Measurements from ENCODE around the gene LUC7L3.

Gene LUC7L3

DNA sequence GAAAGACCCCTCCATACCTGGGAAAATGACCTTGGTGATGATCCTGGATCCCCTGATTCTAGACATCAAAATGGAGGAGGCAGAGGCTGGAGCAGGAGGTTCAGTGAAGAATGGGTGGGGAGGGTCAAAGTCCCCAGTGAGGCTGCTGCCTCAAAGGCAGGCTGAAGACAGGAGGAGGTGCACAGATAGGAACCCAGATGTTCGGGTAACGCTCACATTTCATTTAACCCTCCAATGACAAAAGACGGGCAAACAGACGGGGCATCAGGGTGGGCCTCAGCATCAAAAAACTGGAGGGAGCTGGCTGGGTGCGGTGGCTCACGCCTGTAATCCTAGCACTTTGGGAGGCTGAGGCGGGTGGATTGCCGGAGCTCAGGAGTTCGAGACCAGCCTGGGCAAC, 48.0 kb downstream of the LUC7L3 start, which contains the start of gene ANKRD40CL:
Gene ANKRD40CL, minus strand, starts transcription at position 73 of the 400 bp plus-strand sequence. CDS start 605 bp downstream, outside the sequence.
- Histone ChIP-seq H3K4me1 (ENCODE audit: control insufficient read depth, low read depth, low read length) (peaks cover 5% of the 10 kb centered on the region), H3K36me3 (ENCODE audit: control insufficient read depth, low read depth, low read length) (no peaks in the 10 kb centered on the region), H3K27ac (ENCODE audit: low read length) (no peak within 1 kb of the TSS), H3K9ac (ENCODE audit: low read length) (no peak within 1 kb of the TSS), H3K27me3 (ENCODE audit: control insufficient read depth, insufficient read depth, low read length) (no peaks in the 10 kb centered on the region), H3K4me3 (ENCODE audit: low read length) (no peak within 1 kb of the TSS), H3K9me3 (ENCODE audit: control insufficient read depth, low read depth, low read length) (no peaks in the 10 kb centered on the region)

GRCh38 chr17:50768346-50768761, 49.0 kb downstream of the LUC7L3 start:
- Histone ChIP-seq H3K27ac (ENCODE audit: low read length) (no peak overlapping the region), H3K27me3 (ENCODE audit: control insufficient read depth, insufficient read depth, low read length) (no peaks in the 10 kb centered on the region), H3K9ac (ENCODE audit: low read length) (no peak overlapping the region), H3K9me3 (ENCODE audit: control insufficient read depth, low read depth, low read length) (no peaks in the 10 kb centered on the region), H3K36me3 (ENCODE audit: control insufficient read depth, low read depth, low read length) (no peaks in the 10 kb centered on the region), H3K4me3 (ENCODE audit: low read length) (no peak overlapping the region), H3K4me1 (ENCODE audit: control insufficient read depth, low read depth, low read length) (peaks cover 3% of the 10 kb centered on the region)

GRCh38 chr17:50769884-50770283, 50.5 kb downstream of the LUC7L3 start:
- Histone ChIP-seq H3K9ac (ENCODE audit: low read length) (no peak overlapping the region), H3K36me3 (ENCODE audit: control insufficient read depth, low read depth, low read length) (no peaks in the 10 kb centered on the region), H3K9me3 (ENCODE audit: control insufficient read depth, low read depth, low read length) (no peaks in the 10 kb centered on the region), H3K4me1 (ENCODE audit: control insufficient read depth, low read depth, low read length) (no peaks in the 10 kb centered on the region), H3K27ac (ENCODE audit: low read length) (no peak overlapping the region), H3K4me3 (ENCODE audit: low read length) (no peak overlapping the region), H3K27me3 (ENCODE audit: control insufficient read depth, insufficient read depth, low read length) (no peaks in the 10 kb centered on the region)

DNA sequence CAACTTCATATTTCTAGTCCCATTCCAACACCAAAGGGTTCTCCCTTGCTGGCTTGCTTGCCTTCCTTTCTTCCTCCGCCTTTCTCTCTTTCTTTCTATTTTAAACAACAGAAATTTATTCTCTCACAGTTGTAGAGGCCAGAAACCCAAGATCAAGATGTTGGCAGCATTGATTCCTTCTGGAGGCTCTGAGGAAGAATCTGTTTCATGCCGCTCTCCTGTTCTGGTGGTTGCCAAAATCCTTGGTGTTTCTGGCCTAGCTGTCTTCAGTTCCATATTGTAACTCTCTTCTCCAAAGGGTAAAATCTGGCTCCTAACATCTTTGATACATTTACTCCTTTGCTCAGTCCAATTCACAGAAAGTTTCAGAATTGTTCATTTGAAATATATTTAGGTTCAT, 50.9 kb downstream of the LUC7L3 start:
- Histone ChIP-seq H3K36me3 (ENCODE audit: control insufficient read depth, low read depth, low read length) (no peaks in the 10 kb centered on the region), H3K9me3 (ENCODE audit: control insufficient read depth, low read depth, low read length) (no peaks in the 10 kb centered on the region), H3K27ac (ENCODE audit: low read length) (no peak overlapping the region), H3K4me1 (ENCODE audit: control insufficient read depth, low read depth, low read length) (no peaks in the 10 kb centered on the region), H3K4me3 (ENCODE audit: low read length) (no peak overlapping the region), H3K9ac (ENCODE audit: low read length) (no peak overlapping the region), H3K27me3 (ENCODE audit: control insufficient read depth, insufficient read depth, low read length) (no peaks in the 10 kb centered on the region)

- Histone ChIP-seq H3K36me3 (ENCODE audit: control insufficient read depth, low read depth, low read length) (no peaks in the 10 kb centered on the region), H3K4me1 (ENCODE audit: control insufficient read depth, low read depth, low read length) (no peaks in the 10 kb centered on the region), H3K9ac (ENCODE audit: low read length) (no peak overlapping the region), H3K4me3 (ENCODE audit: low read length) (no peak overlapping the region), H3K9me3 (ENCODE audit: control insufficient read depth, low read depth, low read length) (no peaks in the 10 kb centered on the region), H3K27me3 (ENCODE audit: control insufficient read depth, insufficient read depth, low read length) (no peaks in the 10 kb centered on the region), H3K27ac (ENCODE audit: low read length) (no peak overlapping the region)
Observed at GRCh38 chr17:50771991-50772785, 52.8 kb downstream of the LUC7L3 start.

DNA sequence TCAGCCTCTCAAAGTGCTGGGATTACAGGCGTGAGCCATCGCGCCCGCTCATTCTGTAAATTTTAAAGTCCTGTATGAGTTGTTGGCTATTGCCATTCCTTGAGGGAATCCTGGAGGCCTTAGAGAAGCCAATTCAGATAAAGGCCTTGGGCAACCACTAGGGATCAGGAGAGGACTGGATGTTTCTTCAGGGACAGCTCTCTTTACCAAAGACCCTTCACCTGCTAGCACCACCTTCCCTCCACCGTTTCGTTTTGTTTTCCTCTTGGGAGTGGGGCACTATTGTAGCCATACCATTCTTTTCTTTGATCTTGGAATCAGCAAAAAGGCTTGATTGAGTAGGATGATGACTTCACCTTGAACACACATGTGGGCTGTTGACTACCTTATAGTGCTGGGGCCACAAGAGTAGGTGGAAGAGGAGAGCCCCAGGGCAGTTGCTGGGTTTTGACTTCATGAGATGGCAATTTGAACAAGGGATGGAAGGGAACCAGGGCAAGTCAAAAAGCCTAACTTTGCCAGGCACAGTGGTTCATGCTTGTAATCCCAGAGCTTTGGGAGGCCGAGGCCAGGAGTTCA, 54.9 kb downstream of the LUC7L3 start:
- H3K36me3 ChIP-seq (ENCODE audit: control insufficient read depth, low read depth, low read length): no peaks in the 10 kb centered on the region
- H3K4me3 ChIP-seq (ENCODE audit: low read length): no peak overlapping the region
- H3K4me1 ChIP-seq (ENCODE audit: control insufficient read depth, low read depth, low read length): no peaks in the 10 kb centered on the region
- H3K9ac ChIP-seq (ENCODE audit: low read length): no peak overlapping the region
- H3K27ac ChIP-seq (ENCODE audit: low read length): no peak overlapping the region
- no peaks in the 10 kb centered on the region for H3K9me3 ChIP-seq (ENCODE audit: control insufficient read depth, low read depth, low read length)
- no peaks in the 10 kb centered on the region for H3K27me3 ChIP-seq (ENCODE audit: control insufficient read depth, insufficient read depth, low read length)

DNA sequence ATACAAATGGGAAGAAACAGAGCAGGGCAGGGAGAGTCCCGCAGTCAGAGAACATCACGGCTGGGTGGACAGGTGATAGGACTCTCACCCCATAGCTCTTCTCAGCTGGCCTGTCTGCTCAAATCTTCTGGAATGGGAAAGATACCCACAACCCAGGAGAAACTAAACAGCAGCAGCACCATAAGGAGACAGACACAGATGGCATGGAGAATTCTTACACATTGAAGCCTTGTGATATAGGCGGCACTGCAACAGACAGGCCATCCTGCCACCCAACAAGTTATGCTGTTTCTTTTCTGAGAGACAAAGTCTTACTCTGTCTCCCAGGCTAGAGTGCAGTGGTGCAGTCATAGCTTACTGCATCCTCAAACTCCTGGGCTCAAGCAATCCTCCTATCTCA, 56.5 kb downstream of the LUC7L3 start:
- Histone ChIP-seq H3K4me3 (ENCODE audit: low read length) (no peak overlapping the region), H3K9me3 (ENCODE audit: control insufficient read depth, low read depth, low read length) (no peaks in the 10 kb centered on the region), H3K27me3 (ENCODE audit: control insufficient read depth, insufficient read depth, low read length) (no peaks in the 10 kb centered on the region), H3K36me3 (ENCODE audit: control insufficient read depth, low read depth, low read length) (no peaks in the 10 kb centered on the region), H3K4me1 (ENCODE audit: control insufficient read depth, low read depth, low read length) (no peaks in the 10 kb centered on the region), H3K27ac (ENCODE audit: low read length) (no peak overlapping the region), H3K9ac (ENCODE audit: low read length) (no peak overlapping the region)

- no peak overlapping the region for H3K27ac ChIP-seq (ENCODE audit: low read length)
- no peaks in the 10 kb centered on the region for H3K9me3 ChIP-seq (ENCODE audit: control insufficient read depth, low read depth, low read length)
- no peaks in the 10 kb centered on the region for H3K27me3 ChIP-seq (ENCODE audit: control insufficient read depth, insufficient read depth, low read length)
- H3K9ac ChIP-seq (ENCODE audit: low read length): no peak overlapping the region
- no peak overlapping the region for H3K4me3 ChIP-seq (ENCODE audit: low read length)
- no peaks in the 10 kb centered on the region for H3K4me1 ChIP-seq (ENCODE audit: control insufficient read depth, low read depth, low read length)
- no peaks in the 10 kb centered on the region for H3K36me3 ChIP-seq (ENCODE audit: control insufficient read depth, low read depth, low read length)
Observed at GRCh38 chr17:50778471-50778870, 59.1 kb downstream of the LUC7L3 start.

GRCh38 chr17:50778988-50779387, 59.6 kb downstream of the LUC7L3 start:
- H3K4me1 ChIP-seq (ENCODE audit: control insufficient read depth, low read depth, low read length): no peaks in the 10 kb centered on the region
- H3K27ac ChIP-seq (ENCODE audit: low read length): no peak overlapping the region
- no peaks in the 10 kb centered on the region for H3K9me3 ChIP-seq (ENCODE audit: control insufficient read depth, low read depth, low read length)
- H3K4me3 ChIP-seq (ENCODE audit: low read length): no peak overlapping the region
- no peaks in the 10 kb centered on the region for H3K36me3 ChIP-seq (ENCODE audit: control insufficient read depth, low read depth, low read length)
- no peaks in the 10 kb centered on the region for H3K27me3 ChIP-seq (ENCODE audit: control insufficient read depth, insufficient read depth, low read length)
- H3K9ac ChIP-seq (ENCODE audit: low read length): no peak overlapping the region

- no peaks in the 10 kb centered on the region for H3K36me3 ChIP-seq (ENCODE audit: control insufficient read depth, low read depth, low read length)
- no peak overlapping the region for H3K4me3 ChIP-seq (ENCODE audit: low read length)
- H3K9me3 ChIP-seq (ENCODE audit: control insufficient read depth, low read depth, low read length): no peaks in the 10 kb centered on the region
- H3K4me1 ChIP-seq (ENCODE audit: control insufficient read depth, low read depth, low read length): no peaks in the 10 kb centered on the region
- H3K27ac ChIP-seq (ENCODE audit: low read length): no peak overlapping the region
- H3K9ac ChIP-seq (ENCODE audit: low read length): no peak overlapping the region
- H3K27me3 ChIP-seq (ENCODE audit: control insufficient read depth, insufficient read depth, low read length): no peaks in the 10 kb centered on the region
Observed at GRCh38 chr17:50779747-50780353, 60.4 kb downstream of the LUC7L3 start.

GRCh38 chr17:50781167-50781566, 61.8 kb downstream of the LUC7L3 start:
- Histone ChIP-seq H3K36me3 (ENCODE audit: control insufficient read depth, low read depth, low read length) (no peaks in the 10 kb centered on the region), H3K4me3 (ENCODE audit: low read length) (no peak overlapping the region), H3K27me3 (ENCODE audit: control insufficient read depth, insufficient read depth, low read length) (no peaks in the 10 kb centered on the region), H3K4me1 (ENCODE audit: control insufficient read depth, low read depth, low read length) (no peaks in the 10 kb centered on the region), H3K9ac (ENCODE audit: low read length) (no peak overlapping the region), H3K9me3 (ENCODE audit: control insufficient read depth, low read depth, low read length) (no peaks in the 10 kb centered on the region), H3K27ac (ENCODE audit: low read length) (no peak overlapping the region)

All from iPS-18a (cell line).